KBM-7 (cell line): ENCODE data around the gene ARHGAP22.
A peak's percentile ranks its signal among the peaks of the same experiment; 100 is the strongest.

Source experiments
- DNase-seq: peaks from one replicate; pipeline ENCODE4 v3.0.0-alpha.2; 2015
- in situ Hi-C: fragments of 300-500 bp; cut with MboI; formaldehyde crosslinking; loops from 2 replicates; pipeline ENCODE4 v1.14.3; 2020; ENCODE audit warnings: low sequenced_read_pairs, low pct_unique_long_range_greater_than_20kb, mixed read lengths

The ARHGAP22 gene

DNA sequence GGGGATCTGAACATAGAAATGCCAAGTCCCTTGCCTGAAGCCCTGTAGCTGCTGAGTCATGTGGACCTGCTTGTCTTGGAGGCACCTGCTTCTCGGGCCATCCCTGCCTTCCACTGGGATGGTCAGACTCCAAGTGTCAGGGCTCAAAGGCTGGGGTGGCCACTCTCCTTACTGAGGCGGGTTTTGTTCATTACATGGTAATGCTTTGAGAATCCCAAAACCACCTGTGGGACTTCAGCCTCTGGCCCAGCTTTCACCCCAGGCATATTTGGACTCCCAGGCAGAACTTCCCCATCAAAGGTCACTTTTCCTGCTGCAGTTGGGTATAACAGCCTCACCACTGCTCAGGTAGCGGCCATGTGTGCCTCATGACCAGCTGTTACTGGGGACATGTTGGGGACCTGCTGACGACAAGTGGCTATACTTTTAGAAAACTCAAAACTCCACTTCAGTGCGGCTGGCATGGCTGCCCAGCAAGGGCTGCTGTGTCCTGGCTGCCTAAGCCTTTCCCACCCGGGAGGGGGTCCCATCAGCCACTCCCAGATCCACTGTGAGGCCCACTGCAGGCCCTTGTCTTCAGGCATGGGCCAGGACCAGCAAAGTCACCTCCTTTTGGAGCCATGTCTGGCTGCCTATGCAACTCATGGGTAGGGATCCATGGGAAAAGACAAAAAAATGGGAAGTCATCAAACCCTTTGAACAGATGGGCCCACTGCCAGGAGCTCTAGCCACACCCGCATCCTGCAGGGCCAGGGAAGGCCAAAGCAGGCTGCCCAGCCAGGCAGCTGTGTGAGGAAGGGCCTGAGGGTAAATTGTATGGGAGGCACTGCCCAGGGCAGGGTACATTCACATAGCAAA is 96.7 kb downstream of the ARHGAP22 start:
- in situ Hi-C loops: loop anchor here (10.0 kb wide), 1 partner anchor 63 kb away; no protein-coding TSS in a partner anchor
- DNase-seq: peak; percentile 54

- in situ Hi-C loops: loop anchor here (10.0 kb wide), 1 partner anchor 63 kb away; no protein-coding TSS in a partner anchor
- no peak for DNase-seq
These were observed 97.4 kb downstream of the ARHGAP22 start for GRCh38 chr10:48507494-48507893.

DNA sequence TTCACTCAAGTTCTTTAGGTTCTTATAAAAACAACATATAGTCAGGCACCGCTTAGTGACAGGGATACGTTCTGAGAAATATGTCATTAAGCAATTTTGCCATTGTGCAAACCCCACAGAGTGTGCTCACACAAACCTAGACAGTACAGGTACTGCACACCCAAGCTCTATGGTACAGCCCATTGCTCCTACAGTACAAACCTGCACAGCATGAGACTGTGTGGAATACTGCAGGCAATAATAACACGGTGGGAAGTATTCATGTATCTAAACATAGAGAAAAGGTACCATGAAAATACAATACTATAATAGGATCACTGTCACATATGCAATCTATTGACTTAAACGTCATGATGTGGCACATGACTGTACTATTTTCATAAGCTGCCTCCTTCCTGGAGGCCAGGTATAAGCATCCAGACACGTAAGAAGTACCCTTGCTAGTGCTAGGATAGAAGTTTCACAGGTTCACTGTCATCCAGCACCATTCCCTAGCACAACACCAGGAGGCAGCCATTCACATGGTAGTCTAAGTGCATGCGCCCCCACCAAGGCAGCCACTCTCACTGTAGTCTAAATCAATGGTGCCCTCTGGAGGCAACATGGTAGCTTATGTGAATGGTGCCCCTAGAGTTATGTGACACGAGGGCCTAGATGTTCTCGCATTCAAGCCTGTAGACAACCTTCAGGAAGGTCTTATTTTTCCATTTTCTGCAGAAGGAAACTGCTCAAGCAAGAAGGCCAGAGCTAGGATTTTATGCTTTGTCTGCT is 98.5 kb downstream of the ARHGAP22 start:
- in situ Hi-C loops: loop anchor here (10.0 kb wide), 1 partner anchor 62 kb away; no protein-coding TSS in a partner anchor
- DNase-seq: peak; percentile 76

DNA sequence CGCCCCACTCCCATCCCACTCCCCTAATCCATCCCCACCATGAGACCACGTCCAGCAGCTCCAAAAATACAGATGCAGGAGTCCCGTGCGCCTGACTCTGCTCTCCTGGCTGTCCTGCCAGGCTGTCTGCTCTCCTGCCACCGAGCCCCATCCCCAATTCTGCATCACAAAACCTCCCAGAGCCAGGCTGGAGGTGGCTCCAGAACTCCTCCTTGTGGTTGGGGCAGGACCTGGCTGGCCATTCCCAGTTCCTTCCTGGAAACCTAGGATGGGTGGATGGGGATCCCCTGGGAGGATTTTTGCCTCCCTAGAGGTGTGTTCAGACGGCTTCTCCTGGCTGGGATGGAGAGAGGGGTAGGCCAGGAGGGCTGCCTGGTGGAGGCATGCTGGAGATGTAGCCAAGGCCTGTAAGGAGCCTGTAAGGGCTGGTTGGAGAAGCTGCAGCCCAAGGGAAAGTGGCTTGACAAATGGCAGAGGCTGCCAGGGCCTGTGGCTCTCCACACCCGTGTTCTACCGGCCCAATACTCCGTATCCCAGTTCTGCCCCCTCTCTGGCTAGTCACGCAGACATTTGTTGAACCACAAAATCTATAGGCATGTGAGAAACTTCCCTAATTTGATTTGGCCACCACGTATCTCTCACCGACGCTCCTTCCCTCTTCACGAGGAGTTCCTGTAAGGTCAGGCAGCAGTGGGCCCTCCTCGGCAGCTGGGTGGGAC is 99.3 kb downstream of the ARHGAP22 start:
- DNase-seq: peak; percentile 89
- in situ Hi-C loops: loop anchor here (10.0 kb wide), 1 partner anchor 61 kb away; no protein-coding TSS in a partner anchor

DNA sequence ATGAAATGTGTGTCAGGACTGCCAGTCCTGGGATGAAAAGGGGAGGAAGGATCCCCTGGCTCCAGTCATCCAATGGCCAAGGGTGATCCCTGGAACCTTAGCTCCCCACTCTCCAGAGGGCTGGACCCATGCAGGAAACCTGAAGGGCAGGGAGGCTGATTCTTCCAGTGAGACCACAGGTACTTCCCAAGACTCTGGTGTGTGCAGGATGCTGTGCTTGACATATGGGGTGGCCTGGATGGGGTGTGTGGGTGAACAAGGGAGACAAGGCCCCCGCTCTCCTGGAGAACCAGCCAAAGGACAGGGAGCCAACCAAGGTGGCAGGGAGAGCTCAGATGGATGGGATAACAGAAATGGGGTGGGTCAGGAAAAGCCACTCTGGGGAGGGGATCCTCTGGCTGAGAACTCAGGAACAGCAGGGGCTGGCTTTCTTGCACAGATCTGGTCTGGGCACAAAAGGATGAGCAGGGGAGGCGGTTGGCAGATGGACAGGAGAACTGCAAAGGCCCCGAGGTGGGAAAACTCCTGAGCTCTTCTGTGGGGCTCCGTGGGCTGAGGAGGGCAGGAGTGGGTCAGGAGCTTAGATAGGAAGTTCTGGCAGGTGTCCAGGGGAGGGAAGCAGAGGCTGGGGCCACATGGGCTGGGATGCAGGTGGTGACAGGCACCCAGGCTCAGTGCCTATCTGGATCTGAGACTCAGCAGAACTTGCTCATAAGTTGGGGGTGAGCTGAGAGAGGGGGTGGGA is 100.6 kb downstream of the ARHGAP22 start:
- in situ Hi-C loops: loop anchor here (10.0 kb wide), 1 partner anchor 60 kb away; no protein-coding TSS in a partner anchor
- no peak for DNase-seq

GRCh38 chr10:48503293-48503911 is 101.5 kb downstream of the ARHGAP22 start:
- no peak for DNase-seq
- in situ Hi-C loops: loop anchor here (10.0 kb wide), 1 partner anchor 59 kb away; no protein-coding TSS in a partner anchor

GRCh38 chr10:48502791-48503190 is 102.1 kb downstream of the ARHGAP22 start:
- DNase-seq: no peak
- in situ Hi-C loops: loop anchor here (10.0 kb wide), 1 partner anchor 58 kb away; no protein-coding TSS in a partner anchor

DNA sequence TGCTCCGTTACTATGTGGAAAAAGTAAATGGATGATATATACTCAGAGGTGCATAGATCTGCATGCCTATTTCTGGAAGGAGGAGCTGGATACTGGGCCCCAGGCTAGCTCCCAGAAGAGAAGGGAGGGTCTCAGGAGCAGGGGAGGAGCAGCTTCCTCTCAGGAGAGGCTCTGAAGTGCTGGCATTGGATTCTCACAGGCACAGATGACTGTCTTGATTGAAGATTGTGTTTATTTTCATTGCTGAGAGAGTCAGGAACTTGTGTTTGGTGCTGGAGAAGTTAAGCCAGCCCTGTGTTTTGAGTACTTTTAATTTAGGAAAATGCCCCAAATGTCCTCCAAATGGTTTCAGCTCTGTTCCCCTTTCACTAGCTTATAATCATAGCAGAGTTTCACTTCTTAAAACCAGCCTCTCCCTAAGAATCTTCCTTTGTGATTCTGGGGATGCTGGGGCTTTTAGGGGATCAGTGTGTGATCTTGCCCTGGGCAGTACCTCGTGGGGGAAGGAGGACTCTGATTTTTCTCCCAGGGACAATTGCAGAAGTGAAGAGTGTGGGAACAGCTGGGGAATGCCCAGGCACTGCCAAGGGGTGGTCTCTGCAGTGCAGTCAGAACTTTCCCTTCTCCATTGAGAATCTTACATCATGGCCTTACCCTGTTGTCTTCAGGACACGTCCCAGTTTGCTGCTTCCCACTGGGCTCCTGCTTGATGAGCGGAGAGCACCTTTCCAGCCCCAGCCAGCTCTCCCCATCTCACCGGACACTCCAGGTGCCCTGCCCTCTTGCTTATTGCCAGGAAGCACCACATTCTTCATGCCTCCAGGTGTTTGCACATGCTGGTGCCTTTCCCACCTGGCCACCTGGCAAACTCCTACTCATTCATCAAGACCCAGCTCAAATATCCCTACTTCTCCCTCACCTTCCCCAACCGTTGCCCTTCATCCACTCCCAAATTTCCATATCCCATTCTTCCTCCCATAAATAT is 102.8 kb downstream of the ARHGAP22 start:
- DNase-seq: no peak
- in situ Hi-C loops: loop anchor here (10.0 kb wide), 1 partner anchor 57 kb away; no protein-coding TSS in a partner anchor

DNA sequence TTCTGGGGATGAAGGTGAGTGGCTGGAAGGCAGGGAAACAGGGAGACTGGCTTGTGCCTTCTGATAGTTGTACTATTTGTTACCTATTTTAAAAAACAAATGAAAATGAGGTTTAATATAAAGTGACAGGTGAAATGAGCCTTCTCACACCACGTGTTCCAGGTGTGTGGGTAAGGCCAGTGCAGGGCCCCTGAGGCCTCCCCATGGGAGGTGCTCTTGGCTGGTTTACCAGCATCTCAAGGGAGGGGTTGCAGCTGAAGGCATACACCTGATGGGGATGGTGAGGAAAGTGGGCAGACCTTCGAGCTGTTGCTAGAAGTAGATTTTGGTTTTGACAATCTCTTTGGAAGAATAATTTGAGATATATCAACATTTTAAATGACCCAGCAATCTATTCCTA is 103.6 kb downstream of the ARHGAP22 start:
- in situ Hi-C loops: loop anchor here (10.0 kb wide), 1 partner anchor 56 kb away; no protein-coding TSS in a partner anchor
- DNase-seq: no peak

- in situ Hi-C loops: loop anchor here (10.0 kb wide), 1 partner anchor 56 kb away; no protein-coding TSS in a partner anchor
- DNase-seq: no peak
These were observed 104.1 kb downstream of the ARHGAP22 start for GRCh38 chr10:48500771-48501170.

DNA sequence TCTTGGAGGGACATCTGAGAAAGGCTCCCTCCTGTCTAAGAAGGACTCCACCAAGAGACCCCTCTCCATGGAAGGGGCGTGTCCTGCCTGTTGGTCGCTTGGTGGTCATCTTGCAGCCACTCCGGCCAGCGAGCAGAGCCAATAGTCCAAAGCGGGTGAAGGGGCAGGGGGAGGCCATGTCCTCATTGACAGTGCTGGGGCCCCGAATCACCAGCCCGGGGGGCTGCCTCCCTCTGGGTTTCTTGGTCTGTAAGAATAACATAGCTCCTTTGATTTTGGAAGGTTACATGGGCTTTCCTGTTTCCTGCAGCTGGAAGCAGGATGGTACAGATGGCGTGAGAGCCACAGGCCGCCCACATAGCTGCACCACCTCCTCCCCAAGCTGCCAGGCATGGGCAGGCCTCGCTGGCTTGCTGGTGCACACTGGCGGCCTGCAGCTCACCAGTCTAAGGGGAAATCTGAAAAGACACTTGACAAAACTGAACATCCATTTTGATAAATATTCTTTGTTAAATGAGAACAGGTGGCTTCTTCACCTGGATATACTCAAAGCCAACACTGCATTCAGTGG is 105.8 kb downstream of the ARHGAP22 start:
- DNase-seq: no peak
- in situ Hi-C loops: no loop called here

DNA sequence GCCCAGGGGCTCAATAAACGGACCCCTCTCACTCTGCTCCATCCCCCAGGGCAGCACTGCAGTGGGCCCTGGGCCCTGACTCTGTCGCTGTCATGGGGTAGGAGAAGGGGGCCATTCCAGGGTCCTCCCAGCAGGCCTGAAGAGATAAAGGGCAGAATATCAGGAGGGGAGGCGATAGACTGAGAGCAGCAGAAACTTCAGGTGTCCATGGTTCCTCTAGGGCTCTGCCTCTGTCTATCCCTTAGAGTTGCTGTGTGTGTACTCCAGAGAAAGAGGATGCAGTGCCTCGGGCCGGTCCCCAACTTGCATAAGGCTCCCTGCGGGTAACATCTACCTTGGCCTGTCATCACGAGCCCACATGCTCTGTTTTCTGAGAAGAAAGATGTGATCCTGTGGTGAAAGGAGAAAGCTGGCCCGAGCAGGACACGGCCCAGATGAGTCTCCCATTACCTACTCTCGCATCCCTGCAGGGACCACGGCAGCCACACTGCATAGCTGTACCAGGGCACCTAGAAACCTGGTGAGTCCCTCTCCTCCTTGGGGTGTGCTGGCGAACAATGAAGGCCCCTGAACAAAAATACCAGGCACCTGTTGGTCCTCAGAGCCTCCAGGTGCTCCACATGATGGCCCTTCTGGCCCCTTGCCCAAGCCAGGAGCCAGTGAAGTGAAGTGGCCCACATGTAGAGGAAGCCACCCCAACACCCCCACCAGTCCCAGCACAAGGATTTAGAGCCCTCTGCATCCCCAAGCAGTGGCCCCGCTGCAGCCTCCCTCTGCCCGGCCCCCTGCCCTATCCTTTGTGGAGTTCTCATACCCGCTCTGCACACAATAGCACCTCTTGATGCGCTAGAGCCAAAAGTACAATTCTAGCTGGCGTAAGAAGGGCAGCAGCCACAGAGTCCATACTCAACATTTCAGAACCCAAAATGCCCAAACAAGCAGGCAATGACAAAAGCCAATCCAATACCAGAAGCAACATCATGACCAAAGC is 106.8 kb downstream of the ARHGAP22 start:
- in situ Hi-C loops: no loop called here
- DNase-seq: no peak

DNA sequence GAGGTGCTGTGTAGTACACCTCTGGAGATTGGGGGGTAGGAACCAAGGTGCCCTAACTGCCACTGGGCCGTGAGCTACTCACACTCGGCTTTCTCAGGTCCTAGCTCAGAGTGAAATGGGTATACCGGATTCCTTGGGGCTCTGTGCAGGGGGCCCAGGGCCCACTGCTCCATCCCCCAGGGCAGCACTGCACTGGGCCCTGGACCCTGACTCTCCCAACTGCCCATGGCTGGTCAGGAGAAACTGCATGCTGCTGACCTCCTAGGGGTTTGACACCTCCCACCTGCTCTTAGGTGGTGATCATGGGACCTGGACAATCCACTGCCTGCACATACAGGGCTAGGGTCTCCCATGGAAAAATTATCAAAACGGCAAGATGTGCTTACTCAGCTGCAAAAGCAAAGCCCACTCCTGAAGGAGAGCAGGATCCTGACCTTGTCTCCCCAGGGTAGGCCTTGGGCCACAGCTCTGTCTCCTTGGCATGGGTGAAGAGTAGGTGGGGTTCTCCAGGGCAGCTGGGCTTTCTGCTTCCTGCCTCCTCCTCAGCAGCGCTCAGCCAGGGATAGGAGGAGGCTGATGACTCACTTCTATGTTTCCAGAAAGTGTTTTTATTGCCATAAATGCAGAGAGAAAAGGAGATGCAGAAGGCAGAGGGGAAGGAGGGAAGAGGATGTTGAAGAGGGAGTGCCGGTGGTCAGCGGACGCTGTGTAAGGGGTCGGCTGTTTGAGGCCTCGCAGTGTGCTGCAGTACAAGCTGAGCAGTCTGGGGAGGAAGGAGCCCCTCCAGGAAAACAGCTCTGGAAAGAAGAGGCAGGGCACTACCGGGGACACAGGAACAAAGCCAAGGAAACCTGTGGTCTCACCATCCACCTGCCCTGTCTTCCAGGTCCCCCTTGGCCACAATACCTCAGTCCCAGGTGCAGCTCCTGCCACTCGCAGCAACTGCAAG is 107.8 kb downstream of the ARHGAP22 start:
- in situ Hi-C loops: no loop called here
- peak; percentile 73 for DNase-seq

DNA sequence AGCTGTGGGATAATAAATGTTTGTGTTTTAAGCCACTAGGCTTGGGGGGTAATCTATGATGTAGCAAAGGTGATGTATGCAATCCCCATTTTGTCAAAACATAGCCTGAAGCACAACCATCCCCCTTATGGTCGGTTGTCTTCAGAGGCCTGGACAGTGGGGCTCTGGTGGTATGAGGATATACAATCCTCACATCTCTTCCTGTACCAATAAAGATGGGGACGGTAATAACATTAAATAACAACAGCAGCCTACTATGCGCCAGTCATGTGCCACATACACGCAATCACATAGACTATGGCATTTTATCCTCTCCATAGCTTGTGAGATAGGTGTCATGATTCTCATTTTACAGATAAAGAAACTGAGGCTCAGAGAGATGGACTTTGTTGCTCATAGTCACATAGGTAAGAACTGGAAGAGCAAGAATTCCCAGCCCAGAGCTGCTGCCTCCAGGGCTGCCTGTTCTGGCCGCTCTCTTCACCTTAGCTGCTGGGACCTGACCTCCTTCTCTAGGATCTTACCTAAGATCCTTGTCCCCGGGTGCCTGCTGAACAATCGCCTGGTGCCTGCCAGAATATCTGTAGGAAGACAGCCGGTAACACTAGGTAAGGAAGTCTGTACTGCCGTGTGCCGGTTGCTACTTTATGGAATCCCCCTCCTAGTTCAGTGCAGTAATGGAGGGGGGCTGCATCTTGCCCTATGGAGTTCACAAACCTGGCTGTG is 108.6 kb downstream of the ARHGAP22 start:
- in situ Hi-C loops: no loop called here
- no peak for DNase-seq
